Cerebellar nuclear complex (tissue), 1 donor: ENCODE data around the gene APOOL.

ENCODE experiments used
- DNase-seq, 2 experiments: peaks; one replicate each; lab custom pipeline; 2025; lab: John Stamatoyannopoulos, UW

Gene APOOL

GRCh38 chrX:85084770-85085393 is 81.2 kb downstream of the APOOL start:
- no peak for DNase-seq

GRCh38 chrX:85089321-85089840 is 85.7 kb downstream of the APOOL start:
- DNase-seq = no peak

GRCh38 chrX:85107407-85107806 is 103.7 kb downstream of the APOOL start:
- peak in 1 of 2 experiments; percentile 2 for DNase-seq

- no peak for DNase-seq
Measured at GRCh38 chrX:85108165-85108564, 104.5 kb downstream of the APOOL start.

GRCh38 chrX:85109235-85109634 is 105.6 kb downstream of the APOOL start:
- no peak for DNase-seq

DNA sequence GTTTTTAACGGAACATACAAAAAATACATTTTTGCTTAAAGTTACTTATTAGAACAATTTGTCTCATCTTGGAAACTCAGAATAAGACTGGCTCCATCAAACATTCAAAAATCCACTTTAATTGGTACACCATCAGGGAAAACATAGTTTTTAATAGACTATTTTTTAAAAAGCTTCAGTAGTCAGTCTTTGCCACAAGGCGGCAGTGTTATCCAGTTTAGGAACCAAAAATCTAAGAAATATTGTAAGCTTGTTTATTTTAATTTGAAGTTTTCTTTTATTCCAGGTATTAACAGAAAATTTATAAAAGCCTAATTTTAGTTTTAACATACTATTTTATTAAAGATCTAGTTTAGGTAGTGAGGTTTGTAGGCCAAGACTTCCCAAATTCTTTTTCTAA is 107.7 kb downstream of the APOOL start:
- DNase-seq = no peak

GRCh38 chrX:85112293-85112692 is 108.6 kb downstream of the APOOL start:
- DNase-seq = no peak

DNA sequence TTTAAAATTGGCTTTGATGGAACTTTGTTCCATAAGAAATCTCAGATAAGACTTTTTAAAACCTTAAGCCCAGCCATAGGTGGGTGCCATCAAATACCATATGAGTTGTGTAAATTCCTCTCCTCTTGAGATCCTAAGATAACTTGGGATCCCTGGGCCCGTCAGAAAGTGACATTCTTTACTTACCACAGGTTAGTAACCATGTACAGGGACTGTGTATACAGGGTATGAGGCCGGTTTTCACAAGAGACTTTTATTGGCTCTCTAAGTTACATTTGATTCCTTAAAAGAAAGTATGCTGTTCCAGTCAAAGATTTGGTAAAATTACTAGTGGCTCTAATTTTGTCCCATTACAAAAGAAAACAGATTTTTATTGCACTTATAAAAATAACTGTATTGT is 110.1 kb downstream of the APOOL start:
- DNase-seq = no peak

GRCh38 chrX:85114171-85114570 is 110.5 kb downstream of the APOOL start:
- DNase-seq = no peak

- DNase-seq = no peak
Measured at GRCh38 chrX:85114776-85115175, 111.1 kb downstream of the APOOL start.

DNA sequence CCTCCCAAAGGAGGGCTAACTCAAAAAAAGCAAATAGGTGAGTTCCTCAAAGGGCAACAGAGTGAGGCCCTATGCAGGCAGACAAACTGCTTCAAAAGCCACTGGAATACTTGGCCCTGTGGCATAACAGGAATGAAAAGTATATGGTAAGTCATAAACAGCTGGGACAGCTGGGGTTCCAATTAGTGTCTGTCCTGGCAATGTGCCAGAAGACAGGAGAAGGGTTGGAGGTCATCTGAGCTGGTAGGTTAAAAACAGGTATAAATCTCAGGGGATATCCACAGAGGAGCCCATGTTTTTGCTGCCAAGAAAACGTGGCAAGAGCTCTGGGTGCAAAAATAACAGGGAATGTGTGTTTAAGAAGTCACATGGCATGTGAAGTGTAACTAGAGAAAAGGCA is 111.6 kb downstream of the APOOL start:
- DNase-seq = no peak

DNA sequence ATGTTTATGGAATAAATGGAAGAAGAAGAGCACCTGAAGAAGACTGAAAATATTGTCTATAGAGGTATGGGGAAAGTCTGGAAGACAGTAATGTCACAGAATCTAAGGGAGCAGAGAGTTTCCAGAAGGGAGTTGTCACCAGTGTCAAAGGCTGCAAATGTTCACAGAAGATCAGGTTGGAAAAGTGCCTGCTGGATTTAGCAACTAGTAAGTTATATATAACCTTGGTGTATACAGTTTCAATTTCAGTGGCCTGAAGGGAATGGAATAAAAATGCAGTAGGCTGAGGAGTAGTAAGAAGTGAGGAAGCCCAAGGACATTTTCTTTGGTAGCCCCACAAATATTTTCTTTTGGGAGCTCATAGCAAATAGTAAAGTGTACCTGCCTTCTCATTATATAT is 132.7 kb downstream of the APOOL start:
- DNase-seq = no peak

DNA sequence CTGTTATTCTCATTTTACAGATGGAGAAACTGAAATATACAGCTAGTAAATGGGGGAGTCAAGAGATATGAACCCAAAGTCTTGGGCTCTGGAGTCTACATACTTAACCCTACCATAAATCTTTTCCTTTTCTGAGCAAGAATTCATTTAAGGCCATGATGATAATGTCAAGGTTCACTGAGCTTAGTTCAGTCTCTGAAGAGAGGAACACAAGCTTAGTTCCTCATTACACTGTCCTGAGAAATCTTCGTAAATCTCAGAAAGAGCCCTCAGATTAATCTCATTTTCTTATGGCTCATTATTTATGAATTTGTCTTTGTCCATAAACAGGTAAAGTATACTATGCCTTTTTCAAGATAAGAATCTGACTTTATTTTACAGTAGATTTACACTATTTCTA is 135.7 kb downstream of the APOOL start:
- no peak for DNase-seq

GRCh38 chrX:85140964-85141363 is 137.3 kb downstream of the APOOL start:
- no peak for DNase-seq
